Measurements from ENCODE around the gene SERPINE3. TPM values are rescaled to one million over a fixed set of nuclear protein-coding genes. Genes with fewer than 3 reads are reported as not detected.

SERPINE3 gene
- polyA plus RNA-seq, 4 donors: 0.20 to 0.40 (median 0.27) TPM

DNA sequence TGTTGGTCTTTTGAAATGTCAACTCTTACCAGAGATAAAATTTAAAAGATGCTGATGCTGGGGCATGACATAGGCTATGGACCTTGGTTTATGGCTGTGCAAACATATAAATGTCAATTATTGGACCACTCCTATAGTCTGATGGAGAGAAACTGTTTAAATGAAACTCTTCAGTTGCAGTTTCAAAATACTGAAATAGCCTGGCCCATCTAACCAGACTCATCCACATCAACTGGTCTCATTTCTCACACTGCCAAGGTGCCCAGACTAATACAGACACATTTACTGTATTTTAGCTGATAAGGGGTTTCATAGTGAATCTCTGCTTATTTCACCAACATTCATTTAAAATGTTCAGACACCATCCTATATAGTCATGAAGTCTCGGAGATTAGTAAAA, 19.9 kb downstream of the SERPINE3 start:
- DNase-seq (ENCODE audit: low read depth in 4 of 4, low spot score in 3 of 4): no peak

DNA sequence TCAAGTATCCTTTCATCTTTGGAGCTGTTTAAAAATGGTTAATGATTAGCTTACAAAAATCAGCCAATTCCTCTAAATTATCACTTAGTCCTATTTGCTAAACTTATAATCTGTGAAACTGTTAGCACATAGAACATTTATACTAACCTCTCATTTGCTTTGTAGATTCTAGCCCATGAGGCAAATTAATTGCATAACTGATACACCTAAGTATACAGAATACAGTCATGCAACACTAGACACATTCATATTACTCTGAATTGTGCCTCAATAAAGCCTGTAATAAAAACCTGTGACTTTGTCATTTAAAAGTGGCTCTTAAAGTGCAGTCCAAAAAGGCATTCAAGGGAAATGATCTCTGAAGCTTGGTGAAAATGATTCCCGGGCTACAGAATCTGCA, 21.0 kb downstream of the SERPINE3 start:
- no peak for DNase-seq (ENCODE audit: low read depth in 4 of 4, low spot score in 3 of 4)

DNA sequence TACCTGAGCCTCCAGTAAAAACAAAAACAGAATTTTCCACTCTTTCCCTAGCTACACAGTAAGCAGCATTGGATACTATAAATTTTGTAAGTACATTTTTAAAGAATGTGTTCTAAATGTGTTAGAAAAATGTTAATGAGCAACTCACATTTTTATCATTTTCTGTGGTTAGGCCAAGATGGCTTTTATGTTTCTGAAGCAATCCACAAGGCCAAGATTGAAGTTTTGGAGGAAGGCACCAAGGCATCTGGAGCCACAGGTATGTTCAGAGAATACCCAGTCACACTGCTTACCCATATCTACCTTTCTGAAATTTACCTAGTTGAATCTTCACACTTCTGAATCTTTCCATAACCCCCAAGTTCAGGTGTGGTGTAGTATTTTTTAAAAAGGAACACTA, 21.6 kb downstream of the SERPINE3 start:
- no peak for DNase-seq (ENCODE audit: low read depth in 4 of 4, low spot score in 3 of 4)

DNA sequence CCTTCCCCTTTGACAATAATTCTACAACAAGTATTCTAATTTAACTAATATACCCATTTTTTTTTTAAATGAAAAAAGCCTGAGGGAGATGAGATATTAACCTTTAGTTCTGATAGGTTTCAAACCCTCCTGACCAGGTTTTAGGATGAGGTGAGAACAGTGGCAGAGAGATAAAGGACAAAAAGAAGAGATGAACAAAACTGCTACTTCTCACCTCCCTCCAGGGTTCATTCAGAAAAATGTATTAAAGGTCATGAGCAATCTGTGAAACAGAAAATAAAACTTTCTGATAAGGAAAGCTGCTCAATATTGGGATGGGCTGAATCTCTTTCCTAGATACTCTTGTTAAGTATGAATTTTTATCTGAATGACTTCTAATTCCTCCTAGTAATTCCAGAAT, 24.1 kb downstream of the SERPINE3 start:
- DNase-seq (ENCODE audit: low read depth in 4 of 4, low spot score in 3 of 4): no peak

DNA sequence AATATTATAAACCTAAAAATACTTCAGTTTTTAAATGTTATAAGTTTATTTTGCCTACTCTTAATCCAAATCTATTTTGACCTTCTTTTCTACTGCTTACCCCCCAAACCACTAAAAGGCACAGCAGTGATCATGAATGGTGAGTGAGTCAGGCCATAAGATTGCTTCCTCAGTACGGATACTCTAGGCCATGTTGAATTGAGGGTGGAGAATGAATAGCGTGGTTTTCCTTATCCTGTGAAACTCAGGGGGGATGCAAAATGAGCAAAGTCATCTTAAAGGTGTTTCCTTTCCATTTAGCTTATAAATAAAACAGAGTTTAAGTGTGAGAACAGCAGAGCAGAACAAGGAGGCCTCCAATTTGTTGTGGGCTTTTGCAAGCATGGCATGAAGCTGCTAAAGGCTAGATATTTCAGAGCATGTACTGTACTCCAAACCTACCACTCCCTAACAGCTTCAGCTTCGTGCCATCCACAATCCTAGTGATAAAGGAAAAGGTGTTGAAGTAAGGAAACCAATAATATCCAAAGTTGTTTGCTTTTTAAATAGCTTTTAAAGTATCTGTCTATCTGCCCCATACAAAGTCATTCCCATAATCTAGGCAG, 25.0 kb downstream of the SERPINE3 start:
- DNase-seq (ENCODE audit: low read depth in 4 of 4, low spot score in 3 of 4): no peak

DNA sequence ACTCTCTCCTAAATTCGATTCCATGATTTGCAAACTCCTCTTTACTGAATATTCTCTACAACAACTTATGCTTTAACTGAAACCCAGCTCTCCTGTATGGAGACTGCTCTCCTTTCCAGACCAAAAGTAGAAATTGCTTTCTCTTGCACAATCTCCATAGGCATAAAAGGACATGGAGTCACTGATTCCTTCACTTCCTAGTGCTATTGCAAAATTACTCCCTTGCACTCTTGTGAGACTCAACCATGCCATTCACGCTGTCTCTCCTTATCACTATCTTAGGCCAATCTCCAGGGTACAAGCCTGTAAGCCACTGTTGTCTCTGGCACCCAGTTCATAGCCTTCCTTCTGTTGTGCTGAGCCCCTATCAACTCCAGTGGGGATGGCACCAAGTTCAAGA, 30.6 kb downstream of the SERPINE3 start:
- DNase-seq (ENCODE audit: low read depth in 4 of 4, low spot score in 3 of 4): no peak

DNA sequence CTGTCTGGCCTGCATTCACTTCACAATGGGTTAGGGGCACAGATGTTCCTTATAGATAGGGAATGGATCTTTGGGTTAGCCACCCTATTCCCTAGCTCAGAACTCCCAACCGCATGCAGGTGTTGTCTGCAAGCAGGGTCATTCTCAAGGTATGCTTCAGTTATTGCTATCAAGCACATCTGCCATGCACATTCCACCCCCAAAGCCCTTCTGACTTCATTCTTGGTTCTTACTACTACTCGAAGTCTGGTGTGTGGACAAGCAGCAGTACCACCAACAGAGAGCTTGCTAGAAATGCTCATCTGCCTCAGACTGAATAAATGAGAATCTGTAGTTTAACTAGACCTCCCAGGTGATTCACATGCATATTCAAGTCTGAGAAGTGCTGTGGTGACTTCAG, 31.3 kb downstream of the SERPINE3 start:
- no peak for DNase-seq (ENCODE audit: low read depth in 4 of 4, low spot score in 3 of 4)

DNA sequence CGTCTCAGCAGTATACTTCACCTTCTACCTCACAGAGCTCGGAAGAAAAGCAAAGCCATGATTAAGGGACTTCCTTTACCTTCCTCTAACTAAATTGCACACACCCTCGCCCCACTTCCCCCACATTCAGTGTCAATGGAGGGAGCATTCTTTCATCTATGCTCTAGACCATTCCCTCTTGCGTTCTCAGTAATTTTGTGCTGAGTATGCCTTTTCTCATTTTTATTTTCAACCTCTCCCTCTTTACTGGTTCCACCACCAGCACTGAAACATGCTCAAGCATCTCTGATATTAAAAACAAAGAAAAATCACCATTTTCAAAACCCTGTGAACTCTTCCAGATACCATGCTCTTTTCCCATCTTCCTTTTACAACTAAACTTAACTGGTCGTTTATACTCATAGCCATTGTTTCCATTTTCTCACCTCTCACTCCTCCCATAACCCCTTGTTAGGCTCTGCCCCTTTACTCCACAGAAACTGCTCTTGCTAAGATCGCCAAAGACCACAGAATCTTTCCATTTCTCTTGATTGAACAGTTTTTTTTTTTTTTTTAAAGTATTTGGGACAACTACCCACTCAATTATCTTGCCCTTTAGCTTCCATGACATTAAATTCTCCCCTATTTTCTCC, 32.4 kb downstream of the SERPINE3 start:
- no peak for DNase-seq (ENCODE audit: low read depth in 4 of 4, low spot score in 3 of 4)

DNA sequence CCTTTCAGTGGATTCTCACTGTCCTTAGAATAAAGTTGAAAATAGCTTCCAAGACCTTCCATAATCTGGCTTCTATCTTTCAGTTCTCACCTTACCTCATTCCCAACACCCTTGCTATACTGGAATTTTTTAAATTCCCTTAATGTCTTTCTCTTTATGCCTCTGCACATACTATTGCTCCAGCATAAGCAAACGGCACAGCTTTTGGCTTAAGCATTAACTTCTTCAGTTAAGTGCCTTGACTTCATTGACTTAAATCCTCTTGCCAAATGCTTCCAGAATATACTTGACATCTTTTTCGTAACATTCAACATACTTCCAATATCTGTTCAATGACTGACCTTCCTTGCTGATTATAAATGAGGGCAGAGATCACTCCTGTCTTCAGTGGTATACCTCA, 34.0 kb downstream of the SERPINE3 start:
- no peak for DNase-seq (ENCODE audit: low read depth in 4 of 4, low spot score in 3 of 4)

DNA sequence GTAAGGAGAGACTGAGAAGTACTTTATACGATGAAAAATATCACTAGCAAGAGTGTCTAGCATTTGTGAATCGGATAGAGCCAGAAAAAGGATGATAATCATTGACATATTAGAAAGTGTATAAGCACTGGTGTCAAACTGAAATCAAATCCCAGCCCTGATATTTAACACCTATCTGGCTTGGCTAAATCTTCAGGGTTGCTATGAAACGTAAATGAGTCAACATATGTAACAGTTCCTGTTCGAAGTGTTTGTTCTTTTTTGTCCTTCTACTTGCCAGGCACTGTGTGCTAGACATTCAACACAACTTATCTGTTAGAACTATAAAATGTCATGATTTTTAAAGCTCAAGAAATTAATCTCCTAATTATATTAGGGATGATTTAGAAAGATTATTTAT, 40.8 kb downstream of the SERPINE3 start:
- no peak for DNase-seq (ENCODE audit: low read depth in 4 of 4, low spot score in 3 of 4)

DNA sequence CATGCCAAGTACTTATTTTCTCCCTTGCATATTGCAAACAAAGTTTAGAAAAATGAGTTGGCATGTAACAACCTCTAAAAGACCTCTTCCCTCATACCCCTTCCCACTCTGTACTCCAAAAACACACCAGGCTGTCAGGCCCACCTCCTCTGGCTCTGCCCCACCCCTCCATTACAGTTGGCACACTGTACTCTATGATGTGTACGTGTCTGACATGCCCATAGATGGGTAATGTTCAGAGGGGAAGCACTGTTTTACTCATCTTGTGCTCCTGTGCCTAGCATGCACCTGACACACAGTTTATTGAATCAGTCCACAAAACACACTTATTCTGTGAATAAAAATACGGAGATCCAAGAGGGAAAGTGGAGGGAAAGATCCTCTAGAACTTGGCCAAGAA, 45.6 kb downstream of the SERPINE3 start:
- no peak for DNase-seq (ENCODE audit: low read depth in 4 of 4, low spot score in 3 of 4)

DNA sequence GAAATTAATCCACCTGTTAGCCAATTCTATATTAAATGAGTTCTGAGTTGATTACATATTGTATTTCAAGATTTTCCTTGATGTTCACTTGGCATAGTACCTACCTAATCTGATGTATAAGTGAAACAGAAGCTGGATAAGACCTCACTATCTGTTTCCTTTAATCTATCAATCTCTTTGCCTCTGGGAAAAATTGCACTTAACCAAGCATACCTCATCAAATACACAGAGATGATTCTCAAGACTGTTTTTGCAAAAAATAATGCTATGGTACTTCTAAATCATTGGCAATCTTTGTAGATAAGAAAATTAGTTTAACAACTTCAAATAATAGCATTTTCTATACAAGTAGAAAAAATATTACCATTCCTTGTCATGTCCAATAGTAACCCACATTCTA, 55.2 kb downstream of the SERPINE3 start:
- DNase-seq (ENCODE audit: low read depth in 4 of 4, low spot score in 3 of 4): no peak

DNA sequence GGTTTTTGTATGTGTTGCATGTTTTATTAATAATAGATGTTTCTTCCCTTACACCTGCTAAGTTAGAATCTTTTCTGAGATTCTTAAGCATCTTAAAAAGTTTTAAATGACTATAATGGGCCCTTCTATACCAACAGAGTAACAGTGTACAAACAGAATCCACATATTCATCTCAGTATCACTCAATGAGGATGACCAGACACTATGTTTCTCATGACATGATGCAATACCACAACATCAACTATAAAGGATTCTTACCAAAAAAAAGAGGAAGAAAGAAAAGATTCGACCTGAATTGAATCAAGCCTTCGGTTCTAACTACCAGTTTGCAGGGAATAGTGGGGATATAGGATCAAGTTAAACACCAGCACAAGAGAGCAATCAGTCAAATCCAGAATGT, 56.9 kb downstream of the SERPINE3 start:
- no peak for DNase-seq (ENCODE audit: low read depth in 4 of 4, low spot score in 3 of 4)

DNA sequence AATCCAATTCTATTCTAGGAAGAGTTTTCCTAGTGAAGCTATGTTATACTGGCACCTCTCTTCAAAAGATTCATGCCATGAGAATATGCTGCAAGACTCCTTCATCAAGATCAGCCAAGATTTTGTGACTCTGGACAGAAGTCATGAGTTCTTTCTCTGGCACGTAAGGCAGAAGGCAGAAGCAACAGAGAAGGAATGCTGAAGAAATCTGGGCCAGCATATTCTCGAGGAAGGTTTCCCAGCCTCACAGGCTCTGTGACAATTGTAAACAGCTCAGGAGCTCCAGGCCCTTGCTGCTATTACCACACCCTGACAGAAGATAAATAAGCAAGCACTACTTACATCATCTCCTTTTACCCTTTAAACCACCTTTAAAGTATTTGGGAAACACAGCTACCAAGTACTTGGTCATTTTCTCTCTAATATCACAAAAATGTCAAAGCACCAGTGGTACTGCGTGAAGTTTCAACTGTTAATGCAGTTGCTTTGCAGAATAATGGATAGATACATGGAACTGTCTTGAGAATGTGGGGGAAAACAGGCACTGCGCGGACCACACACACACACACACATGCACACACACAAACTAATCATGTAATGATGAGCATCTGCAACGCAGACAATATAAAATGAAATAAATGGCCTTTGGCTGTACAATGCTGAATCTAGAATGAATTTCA, 57.9 kb downstream of the SERPINE3 start:
- no peak for DNase-seq (ENCODE audit: low read depth in 4 of 4, low spot score in 3 of 4)

DNA sequence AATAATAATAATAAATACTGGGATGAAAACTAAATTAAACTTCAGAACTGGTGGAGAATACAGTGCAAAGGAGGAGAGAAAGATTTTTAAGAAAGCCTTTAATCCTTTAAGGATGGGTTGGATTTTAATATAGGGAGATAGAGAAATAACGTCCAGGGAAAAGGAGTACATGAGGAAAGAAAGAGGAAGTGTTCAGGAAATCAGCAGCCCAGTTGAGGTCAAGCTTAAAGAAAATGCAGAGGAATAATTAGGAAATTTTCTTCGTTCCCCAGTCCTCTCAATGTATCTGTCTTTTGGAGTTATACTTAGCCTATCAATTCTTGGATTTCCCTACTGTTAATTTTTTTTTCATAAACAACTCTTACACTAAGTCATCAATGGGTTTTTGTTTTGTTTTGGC, 65.7 kb downstream of the SERPINE3 start:
- no peak for DNase-seq (ENCODE audit: low read depth in 4 of 4, low spot score in 3 of 4)

DNA sequence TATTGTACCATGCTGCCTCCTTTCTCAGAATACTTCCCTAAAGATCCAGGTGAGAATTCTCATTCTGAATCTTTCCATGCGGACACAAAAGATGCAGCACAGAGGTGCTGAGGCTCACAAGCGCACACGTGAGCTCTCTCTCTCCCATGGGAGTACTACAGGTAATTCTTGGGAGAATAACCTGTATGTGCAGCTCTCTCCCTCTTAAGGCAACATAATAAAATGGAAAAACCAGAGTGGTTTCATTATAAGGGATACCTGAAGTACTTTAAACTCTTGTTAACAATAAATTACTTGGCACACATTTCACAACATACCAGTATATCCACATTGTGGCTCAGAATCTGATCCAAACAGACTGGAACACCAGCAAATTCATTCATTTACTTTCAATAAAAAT, 72.9 kb downstream of the SERPINE3 start:
- no peak for DNase-seq (ENCODE audit: low read depth in 4 of 4, low spot score in 3 of 4)

Other genes with a start within 250 kb of the SERPINE3 start
- under 1 TPM; 0.22 to 0.66 (median 0.33) TPM for gene C13orf42, start 228.4 kb upstream of the SERPINE3 start, polyA plus RNA-seq (ENCODE audit: insufficient read length in 4 of 4)
- 1 to 10 TPM; 4.2 to 5.3 (median 4.4) TPM for gene FAM124A, start 117.3 kb upstream of the SERPINE3 start, polyA plus RNA-seq (ENCODE audit: insufficient read length in 4 of 4)
- gene INTS6, start 113.3 kb downstream of the SERPINE3 start, polyA plus RNA-seq (ENCODE audit: insufficient read length in 4 of 4): 10 to 100 TPM; 32.1 to 43.2 (median 39.3) TPM
- gene WDFY2, start 244.8 kb downstream of the SERPINE3 start, polyA plus RNA-seq (ENCODE audit: insufficient read length in 4 of 4): 10 to 100 TPM; 11.3 to 15.0 (median 12.5) TPM